B cell (primary cell): ENCODE measurements around the gene OSBP2. TPM values are rescaled to one million over a fixed set of nuclear protein-coding genes. Genes with fewer than 3 reads are reported as not detected.

Experiments used
- ATAC-seq: fragments of 200-7000 bp; cut with Tn5 transposase; one replicate; pipeline ENCODE4 v1.10.0; 2021; ENCODE audit warnings: low read depth, mild to moderate bottlenecking, moderate number of reproducible peaks, moderate library complexity
- CTCF ChIA-PET: fragments of 350-600 bp; sonication (Branson Sonifier 250); formaldehyde crosslinking; loops from one replicate; lab custom pipeline; 2021; ENCODE audit warnings: antibody characterized with exemption, inconsistent platforms; lab: Charles Lee
- POLR2A ChIA-PET: fragments of 350-600 bp; sonication (Branson Sonifier 250); formaldehyde crosslinking; loops from one replicate; lab custom pipeline; 2021; ENCODE audit warnings: antibody characterized with exemption; lab: Charles Lee
- DNase-seq: peaks from one replicate; pipeline ENCODE4 v3.0.0; 2013
- H2AFZ ChIP-seq: 2 replicates; pipeline ENCODE4 v1.6.1; 2012; ENCODE audit warnings: mild to moderate bottlenecking, low read depth, low read length; ENCODE audit not compliant: insufficient read depth, poor library complexity, severe bottlenecking
- H3K27ac ChIP-seq, 2 donors: 1 replicate in 1 of 2; 2 replicates in 1 of 2; pipeline ENCODE4 v1.5.1; 2012 to 2013; ENCODE audit warnings: low read length in 2 of 2, mild to moderate bottlenecking in 2 of 2, moderate library complexity in 1 of 2
- H3K27me3 ChIP-seq, 4 experiments: fragments of 200-600 bp in 1 of 4; sonication (generic) in 1 of 4; replicated peaks in 1 of 4; 1 replicate in 2 of 4; 2 replicates in 2 of 4; pipeline versions ENCODE4 v1.6.1 to v1.7.0; 2013 to 2016; ENCODE audit warnings: low read length in 3 of 4, mild to moderate bottlenecking in 2 of 4, mixed read lengths in 1 of 4, moderate library complexity in 1 of 4; ENCODE audit not compliant: insufficient read depth in 4 of 4, control insufficient read depth in 3 of 4; ENCODE audit errors: control extremely low read depth in 1 of 4
- H3K36me3 ChIP-seq, 2 experiments: replicated peaks in 1 of 2; 1 replicate in 1 of 2; 2 replicates in 1 of 2; pipeline versions ENCODE4 v1.6.1 to v1.7.1; 2013; ENCODE audit warnings: low read length in 1 of 2; ENCODE audit not compliant: insufficient read depth in 2 of 2, control insufficient read depth in 1 of 2; ENCODE audit errors: control extremely low read depth in 1 of 2, extremely low read depth in 1 of 2
- H3K4me1 ChIP-seq, 2 donors: fragments of 200-600 bp in 1 of 2; sonication (generic) in 1 of 2; 1 replicate in 1 of 2; 2 replicates in 1 of 2; pipeline versions ENCODE4 v1.5.1 to v1.6.1; 2013 to 2017; ENCODE audit warnings: low read length in 2 of 2; ENCODE audit not compliant: control insufficient read depth in 2 of 2, insufficient read depth in 2 of 2
- H3K4me2 ChIP-seq: replicated peaks from 2 replicates; pipeline ENCODE3; 2012; ENCODE audit warnings: mild to moderate bottlenecking, low read depth, low read length; ENCODE audit not compliant: poor library complexity, severe bottlenecking
- H3K4me3 ChIP-seq, 5 experiments: fragments of 200-600 bp in 1 of 5; sonication (generic) in 1 of 5; 1 replicate in 3 of 5; 2 replicates in 2 of 5; pipeline versions ENCODE4 v1.5.1 to v1.7.0; 2011 to 2016; ENCODE audit warnings: low read length in 4 of 5, mild to moderate bottlenecking in 4 of 5, low read depth in 2 of 5, control low read depth in 1 of 5, moderate library complexity in 1 of 5; ENCODE audit not compliant: insufficient read depth in 1 of 5; ENCODE audit errors: control extremely low read depth in 1 of 5, extremely low read depth in 1 of 5
- H3K79me2 ChIP-seq: fragments of 200-600 bp; sonication (generic); one replicate; pipeline ENCODE4 v1.6.0; 2016; ENCODE audit warnings: low read length; ENCODE audit not compliant: control insufficient read depth, insufficient read depth
- H3K9ac ChIP-seq: fragments of 200-600 bp; sonication (generic); 2 replicates; pipeline ENCODE4 v1.6.1; 2017; ENCODE audit warnings: mild to moderate bottlenecking, low read length, moderate library complexity
- H3K9me3 ChIP-seq, 3 donors: one replicate each; pipeline versions ENCODE4 v1.6.1 to v1.7.1; 2013; ENCODE audit warnings: low read length in 2 of 3; ENCODE audit not compliant: control insufficient read depth in 2 of 3, insufficient read depth in 1 of 3; ENCODE audit errors: control extremely low read depth in 1 of 3
- H4K20me1 ChIP-seq: 2 replicates; pipeline ENCODE4 v1.6.0; 2012; ENCODE audit warnings: mild to moderate bottlenecking, low read length; ENCODE audit not compliant: insufficient read depth, control insufficient read depth, poor library complexity, severe bottlenecking
- H3K27ac Mint-ChIP-seq: one replicate; pipeline ENCODE4 v1.8.0; 2021; ENCODE audit warnings: mixed read lengths
- H3K27me3 Mint-ChIP-seq: one replicate; pipeline ENCODE4 v1.8.0; 2021; ENCODE audit warnings: mixed read lengths
- H3K4me1 Mint-ChIP-seq: one replicate; pipeline ENCODE4 v1.8.0; 2021; ENCODE audit warnings: mixed read lengths
- H3K4me3 Mint-ChIP-seq: one replicate; pipeline ENCODE4 v1.8.0; 2021; ENCODE audit warnings: mixed read lengths
- H3K9me3 Mint-ChIP-seq: one replicate; pipeline ENCODE4 v1.8.0; 2022; ENCODE audit warnings: mixed read lengths; ENCODE audit not compliant: insufficient read depth
- EZH2 ChIP-seq: IDR thresholded peaks from 2 replicates; pipeline ENCODE4 v1.6.1; 2012; ENCODE audit warnings: borderline replicate concordance, low read depth, mild to moderate bottlenecking, moderate library complexity, low read length; ENCODE audit not compliant: insufficient read depth, poor library complexity, severe bottlenecking
- WGBS: methylation state at CpG from one replicate; pipeline ENCODE4 v1.1.5; 2013; ENCODE audit warnings: missing lambda C conversion rate; ENCODE audit not compliant: insufficient coverage; 5-methylcytosine and 5-hydroxymethylcytosine counted together
- intact Hi-C: fragments of 100-400 bp; cut with micrococcal nuclease; formaldehyde crosslinking; loops from one replicate; pipeline ENCODE4 v1.10.0; 2022
- polyA plus RNA-seq: library from polyadenylated mRNA; depleted of rRNA; stranded (reverse); fragments of >200 nt; gene quantifications from 2 replicates; pipeline ENCODE4 v1.2.3, GENCODE V29; 2012
- total RNA-seq, 2 donors: library from RNA; stranded (reverse); fragments of 120-200 nt in 1 of 2; gene quantifications; 1 replicate in 1 of 2; 2 replicates in 1 of 2; pipeline versions ENCODE4 v1.2.3 to v1.2.4, GENCODE V29; 2013 to 2022
- TF ChIP-seq, protein P1 (sequence below): fragments of 200-600 bp; IDR thresholded peaks from one replicate; pipeline ENCODE4 v1.8.0; 2022; ENCODE audit warnings: antibody characterized with exemption, mild to moderate bottlenecking

Gene OSBP2
- total and polyA plus RNA-seq, 2 donors (not counting 1 experiment from before 2014, with no cell fraction given): 0.10 to 1.0 TPM

DNA sequence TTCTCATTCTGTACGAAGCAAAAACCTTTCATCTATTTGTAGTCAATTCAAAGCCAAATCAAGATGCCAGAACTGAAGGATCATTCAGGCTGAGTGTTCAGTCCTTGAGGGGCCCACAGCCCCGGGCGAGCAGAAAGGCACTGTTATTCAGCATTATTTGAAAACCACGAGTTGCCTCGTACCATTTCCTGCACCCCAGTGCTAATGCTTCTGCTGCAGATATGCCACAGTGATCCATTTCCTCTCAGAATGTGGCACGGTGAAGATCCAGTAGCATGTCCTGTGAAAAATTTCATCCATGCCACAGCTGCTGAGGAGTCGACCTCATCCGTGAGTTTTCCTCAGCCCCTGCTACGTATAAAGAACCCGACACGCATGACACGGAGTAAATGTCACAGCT, 85.4 kb downstream of the OSBP2 start:
- CTCF ChIA-PET: interaction anchor here (0.6 kb wide), 1 partner anchor 142 kb away, joined by 3 read pairs; no protein-coding TSS in a partner anchor

DNA sequence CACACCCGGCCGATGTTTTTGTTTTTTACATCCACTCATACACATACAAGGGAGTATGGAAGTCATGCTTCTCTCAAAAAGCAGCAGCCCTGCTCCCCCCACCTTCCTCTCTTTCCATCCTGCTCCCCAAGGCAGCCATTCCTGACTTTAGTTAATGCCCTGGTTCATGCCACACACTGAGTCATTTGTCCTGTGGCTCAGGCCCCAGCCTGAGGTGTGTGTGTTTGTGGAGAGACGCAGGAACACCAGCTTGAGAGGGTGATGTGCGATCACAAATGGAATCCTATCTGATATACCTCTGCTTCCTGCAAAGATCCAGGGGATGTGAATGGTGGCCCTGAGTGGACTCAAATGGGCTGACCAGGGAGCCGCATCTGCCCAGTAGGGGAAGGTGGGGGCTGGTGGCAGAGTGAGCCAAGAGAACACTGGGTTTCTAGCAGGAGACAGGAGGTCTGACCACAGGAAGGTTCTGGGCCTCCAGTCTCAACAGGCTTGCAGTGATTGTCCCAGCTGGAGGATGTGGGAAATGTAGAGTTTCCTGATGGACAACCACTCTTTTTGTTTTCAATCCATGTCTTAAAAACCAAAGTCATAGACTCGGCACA, 86.7 kb downstream of the OSBP2 start:
- H3K9me3 Mint-ChIP-seq: no peaks in the 10 kb centered on the region
- Histone ChIP-seq H3K4me3 (no peak overlapping the region), H3K4me1 (no peaks in the 10 kb centered on the region), H3K79me2 (no peaks in the 10 kb centered on the region), H3K4me2 (no peak overlapping the region), H3K27me3 (no peaks in the 10 kb centered on the region), H3K27ac (no peak overlapping the region), H3K9ac (no peak overlapping the region), H3K36me3 (no peaks in the 10 kb centered on the region), H2AFZ (no peak overlapping the region), H3K9me3 (no peaks in the 10 kb centered on the region), H4K20me1 (no peaks in the 10 kb centered on the region)
- DNase-seq (no peak), ATAC-seq (no peak)
- no peak overlapping the region for H3K4me3 Mint-ChIP-seq
- no peak overlapping the region for H3K27ac Mint-ChIP-seq
- TF ChIP-seq, protein P1, sequence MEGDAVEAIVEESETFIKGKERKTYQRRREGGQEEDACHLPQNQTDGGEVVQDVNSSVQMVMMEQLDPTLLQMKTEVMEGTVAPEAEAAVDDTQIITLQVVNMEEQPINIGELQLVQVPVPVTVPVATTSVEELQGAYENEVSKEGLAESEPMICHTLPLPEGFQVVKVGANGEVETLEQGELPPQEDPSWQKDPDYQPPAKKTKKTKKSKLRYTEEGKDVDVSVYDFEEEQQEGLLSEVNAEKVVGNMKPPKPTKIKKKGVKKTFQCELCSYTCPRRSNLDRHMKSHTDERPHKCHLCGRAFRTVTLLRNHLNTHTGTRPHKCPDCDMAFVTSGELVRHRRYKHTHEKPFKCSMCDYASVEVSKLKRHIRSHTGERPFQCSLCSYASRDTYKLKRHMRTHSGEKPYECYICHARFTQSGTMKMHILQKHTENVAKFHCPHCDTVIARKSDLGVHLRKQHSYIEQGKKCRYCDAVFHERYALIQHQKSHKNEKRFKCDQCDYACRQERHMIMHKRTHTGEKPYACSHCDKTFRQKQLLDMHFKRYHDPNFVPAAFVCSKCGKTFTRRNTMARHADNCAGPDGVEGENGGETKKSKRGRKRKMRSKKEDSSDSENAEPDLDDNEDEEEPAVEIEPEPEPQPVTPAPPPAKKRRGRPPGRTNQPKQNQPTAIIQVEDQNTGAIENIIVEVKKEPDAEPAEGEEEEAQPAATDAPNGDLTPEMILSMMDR: no peak
- no peak for TF ChIP-seq EZH2
- peaks cover 22% of the 10 kb centered on the region for H3K27me3 Mint-ChIP-seq
- intact Hi-C loops: no loop called here
- CTCF ChIA-PET: no interaction called here
- no peaks in the 10 kb centered on the region for H3K4me1 Mint-ChIP-seq
- POLR2A ChIA-PET: no interaction called here
- WGBS: 82% methylated on average over 2 of the region's 6 CpGs

More for the DNA sequence above, 85.4 kb downstream of the OSBP2 start:
- intact Hi-C loops: no loop called here
- Histone ChIP-seq H2AFZ (no peak overlapping the region), H3K4me3 (no peak overlapping the region), H3K9me3 (no peaks in the 10 kb centered on the region), H3K27me3 (no peaks in the 10 kb centered on the region), H3K27ac (no peak overlapping the region), H4K20me1 (no peaks in the 10 kb centered on the region), H3K79me2 (no peaks in the 10 kb centered on the region), H3K4me2 (no peak overlapping the region), H3K9ac (no peak overlapping the region), H3K4me1 (no peaks in the 10 kb centered on the region), H3K36me3 (no peaks in the 10 kb centered on the region)
- Mint-ChIP-seq H3K4me3 (no peak overlapping the region), H3K4me1 (no peaks in the 10 kb centered on the region), H3K9me3 (no peaks in the 10 kb centered on the region), H3K27ac (no peak overlapping the region), H3K27me3 (peaks cover 19% of the 10 kb centered on the region)
- POLR2A ChIA-PET: no interaction called here
- no peak for TF ChIP-seq EZH2
- no peak for ATAC-seq
- DNase-seq: no peak
- WGBS: 15% methylated on average over 12 of the region's 12 CpGs
